EH (cell line): ENCODE results near the gene D2HGDH.
A peak's percentile ranks its signal among the peaks of the same experiment; 100 is the strongest.
"Not testable (repeated sequence)": the region's sequence is repeated elsewhere in the genome, so short reads cannot be mapped to it uniquely, and the experiment has no call there.

Experiments used
- DNase-seq: peaks from one replicate; pipeline ENCODE4 v3.0.0-alpha.2; 2015; ENCODE audit warnings: low read depth

The D2HGDH gene

DNA sequence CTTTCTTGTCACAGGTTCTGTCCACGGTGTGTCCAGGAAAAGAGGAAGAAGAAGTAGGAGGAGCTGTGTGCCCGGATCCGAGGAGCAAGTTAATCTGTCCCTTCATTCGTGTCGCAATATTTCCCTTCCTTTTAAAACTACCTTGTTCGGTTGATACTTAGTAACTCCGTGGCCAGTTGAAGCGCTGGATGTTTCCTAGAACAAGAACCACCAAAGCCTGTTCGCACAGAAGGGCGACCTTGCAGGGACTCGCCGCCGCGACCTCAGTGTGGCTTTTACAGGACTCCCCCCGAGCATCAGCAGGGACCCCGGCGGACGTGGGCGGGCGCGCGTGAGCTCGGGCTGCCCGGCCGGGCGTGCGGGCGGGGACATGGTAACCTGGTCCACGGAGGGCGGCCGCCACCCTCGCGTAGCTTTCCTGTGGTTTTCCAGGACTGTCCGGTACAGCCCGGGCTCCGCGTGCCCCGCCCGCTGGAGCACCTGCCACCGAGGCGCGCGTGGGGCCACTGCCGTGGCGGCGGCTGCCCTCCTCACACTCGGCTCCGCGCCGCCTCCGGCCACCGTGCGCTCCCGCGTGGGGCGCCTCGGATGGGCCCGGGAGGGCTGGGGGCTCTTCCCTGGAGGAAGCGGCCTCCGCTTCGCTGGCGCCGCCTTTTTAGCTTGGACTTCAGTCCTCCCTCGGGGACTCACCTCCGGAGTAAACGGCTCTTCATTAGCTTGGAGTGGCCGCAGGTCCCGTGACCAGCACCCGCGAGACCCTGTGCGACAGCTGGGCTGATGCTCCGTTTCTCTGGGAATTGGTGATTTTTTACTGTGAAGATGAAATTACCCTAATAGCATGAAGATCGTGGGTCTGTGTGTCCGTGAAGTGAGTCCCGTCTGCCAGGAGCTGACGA is 9.2 kb upstream of the D2HGDH start:
- DNase-seq = no peak

DNA sequence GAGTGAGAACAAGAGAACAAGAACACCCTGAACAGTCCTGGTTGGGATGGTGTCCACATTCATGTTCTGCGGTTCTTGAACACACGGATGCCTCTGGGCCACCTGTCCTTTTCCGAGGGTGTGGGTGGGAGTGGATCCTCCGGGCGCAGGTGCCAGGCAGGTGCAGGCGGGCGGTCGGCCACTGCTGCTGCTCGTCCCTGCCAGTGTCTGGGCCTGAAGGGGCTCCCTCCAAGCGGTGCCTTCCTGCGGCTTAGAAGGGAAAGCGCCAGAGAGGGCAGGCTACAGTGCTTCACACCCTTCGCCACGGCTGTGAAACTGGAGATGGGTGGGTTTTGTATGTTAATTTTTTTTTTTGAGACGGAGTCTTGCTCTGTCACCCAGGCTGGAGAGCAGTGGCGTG is 8.0 kb upstream of the D2HGDH start:
- DNase-seq = no peak

- no peak for DNase-seq
Observed at GRCh38 chr2:241728000-241728399, 6.4 kb upstream of the D2HGDH start.

DNA sequence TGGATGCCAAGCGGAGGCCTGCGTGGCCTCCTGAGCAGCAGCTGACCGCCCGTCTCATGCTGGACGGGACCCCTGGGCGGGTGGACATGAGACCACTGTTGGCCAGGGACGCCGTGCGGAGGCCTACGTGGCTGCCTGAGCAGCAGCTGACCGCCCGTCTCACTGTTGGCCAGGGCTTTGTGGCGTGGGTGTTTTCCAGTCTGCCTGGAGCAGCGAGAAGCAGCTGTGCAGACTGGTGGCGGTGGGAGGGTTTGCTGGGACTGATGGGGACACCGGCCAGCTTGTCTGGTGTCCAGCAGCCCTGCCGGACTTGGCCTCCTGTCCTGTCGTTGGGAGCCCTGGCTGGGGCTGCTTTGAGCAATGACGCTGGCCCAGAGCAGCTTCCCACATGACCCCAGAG is 5.8 kb upstream of the D2HGDH start:
- DNase-seq = no peak

- no peak for DNase-seq
Observed at GRCh38 chr2:241729868-241730267, 4.6 kb upstream of the D2HGDH start.

GRCh38 chr2:241730671-241731293 is 3.6 kb upstream of the D2HGDH start:
- DNase-seq = no peak

DNA sequence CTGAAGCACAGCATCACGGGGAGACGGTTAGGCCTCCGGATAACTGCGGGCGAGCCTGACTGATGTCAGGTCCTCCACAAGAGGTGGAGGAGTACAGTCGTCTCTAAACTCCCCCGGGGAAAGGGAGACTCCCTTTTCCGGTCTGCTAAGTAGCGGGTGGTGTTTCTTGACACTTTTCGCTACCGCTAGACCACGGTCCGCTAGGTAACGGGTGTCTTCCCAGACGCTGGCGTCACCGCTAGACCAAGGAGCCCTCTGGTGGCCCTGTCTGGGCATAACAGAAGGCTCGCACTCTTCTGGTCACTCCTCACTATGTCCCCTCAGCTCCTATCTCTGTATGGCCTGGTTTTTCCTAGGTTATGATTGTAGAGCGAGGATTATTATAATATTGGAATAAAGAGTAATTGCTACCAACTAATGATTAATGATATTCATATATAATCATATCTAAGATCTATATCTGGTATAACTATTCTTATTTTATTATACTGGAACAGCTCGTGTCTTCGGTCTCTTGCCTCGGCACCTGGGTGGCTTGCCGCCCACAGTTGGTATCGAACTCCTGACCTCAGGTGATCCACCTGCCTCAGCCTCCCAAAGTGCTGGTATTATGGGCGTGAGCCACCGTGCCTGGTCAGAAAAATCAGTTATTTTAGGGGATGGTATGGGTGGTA is 1.8 kb upstream of the D2HGDH start:
- DNase-seq = peak; percentile 48

DNA sequence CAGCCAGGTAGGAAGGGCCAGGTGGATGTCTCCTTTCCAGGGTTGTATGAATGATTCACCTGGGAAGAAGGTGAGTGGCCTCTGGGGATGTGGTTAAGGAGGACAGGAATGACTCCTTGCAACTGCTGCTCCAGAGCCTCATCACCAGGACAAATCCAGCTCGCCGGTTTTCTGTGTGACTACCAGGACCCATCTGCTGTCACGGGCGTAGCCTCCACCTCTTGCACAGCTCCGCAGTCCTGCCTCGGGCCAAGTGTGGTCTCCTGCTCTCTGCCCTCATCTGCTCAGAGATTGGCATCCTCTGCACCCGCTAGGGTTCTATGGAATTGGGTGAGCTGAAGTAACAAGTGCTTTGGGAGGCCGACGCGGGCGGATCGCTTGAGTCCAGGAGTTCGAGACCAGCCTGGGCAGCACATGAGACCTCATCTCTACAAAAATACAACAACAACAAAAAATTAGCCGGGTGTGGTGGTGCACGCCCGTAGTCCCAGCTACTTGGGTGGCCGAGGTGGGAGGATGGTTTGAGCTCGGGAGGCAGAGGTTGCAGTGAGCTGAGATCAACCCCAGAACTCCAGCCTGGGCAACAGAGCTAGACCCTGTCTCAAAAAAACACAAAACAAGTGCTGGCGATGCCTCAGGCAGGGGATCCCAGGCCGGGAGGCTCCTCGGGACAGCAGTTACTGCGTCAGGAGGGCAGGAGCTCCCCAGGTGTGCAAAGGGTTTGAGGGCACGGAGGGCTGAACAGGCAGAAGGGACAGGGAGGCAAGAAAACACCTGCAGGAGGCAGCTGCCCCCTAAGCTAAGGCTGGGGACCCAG is 831 bp upstream of the D2HGDH start:
- no peak for DNase-seq

DNA sequence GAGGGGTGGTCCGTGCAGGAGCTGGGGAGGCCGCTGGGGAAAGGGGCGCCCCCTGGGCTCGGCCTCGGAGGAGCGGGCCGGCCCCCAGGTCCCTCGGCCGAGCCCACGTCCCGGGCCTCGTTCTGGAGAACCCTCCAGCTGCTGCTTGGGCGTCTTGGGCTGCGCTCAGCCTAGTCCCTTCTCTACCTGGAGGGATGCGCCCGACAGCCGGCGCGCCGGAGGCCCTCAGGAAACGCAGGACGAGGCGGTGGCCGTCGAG is 293 bp upstream of the D2HGDH start:
- no peak for DNase-seq

DNA sequence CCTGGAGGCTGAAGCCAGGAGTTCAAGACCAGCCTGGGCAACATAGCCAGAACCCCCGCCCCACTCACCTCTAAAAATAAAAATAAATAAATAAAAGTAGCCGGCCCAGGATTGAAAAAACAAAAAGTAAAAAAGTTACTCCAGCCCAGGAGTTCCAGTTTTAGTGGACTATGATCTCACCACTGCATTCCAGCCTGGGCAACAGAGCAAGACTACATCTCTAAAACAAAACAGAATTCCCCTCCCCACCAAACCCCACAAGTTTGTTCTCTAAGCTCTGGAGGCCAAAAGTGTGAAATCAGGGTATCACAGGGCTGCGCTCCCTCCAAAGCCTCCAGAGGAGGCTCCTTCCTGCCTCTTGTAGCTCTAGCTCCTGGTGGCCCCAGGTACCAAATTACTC is 1.7 kb downstream of the D2HGDH start:
- peak; percentile 17 for DNase-seq

DNA sequence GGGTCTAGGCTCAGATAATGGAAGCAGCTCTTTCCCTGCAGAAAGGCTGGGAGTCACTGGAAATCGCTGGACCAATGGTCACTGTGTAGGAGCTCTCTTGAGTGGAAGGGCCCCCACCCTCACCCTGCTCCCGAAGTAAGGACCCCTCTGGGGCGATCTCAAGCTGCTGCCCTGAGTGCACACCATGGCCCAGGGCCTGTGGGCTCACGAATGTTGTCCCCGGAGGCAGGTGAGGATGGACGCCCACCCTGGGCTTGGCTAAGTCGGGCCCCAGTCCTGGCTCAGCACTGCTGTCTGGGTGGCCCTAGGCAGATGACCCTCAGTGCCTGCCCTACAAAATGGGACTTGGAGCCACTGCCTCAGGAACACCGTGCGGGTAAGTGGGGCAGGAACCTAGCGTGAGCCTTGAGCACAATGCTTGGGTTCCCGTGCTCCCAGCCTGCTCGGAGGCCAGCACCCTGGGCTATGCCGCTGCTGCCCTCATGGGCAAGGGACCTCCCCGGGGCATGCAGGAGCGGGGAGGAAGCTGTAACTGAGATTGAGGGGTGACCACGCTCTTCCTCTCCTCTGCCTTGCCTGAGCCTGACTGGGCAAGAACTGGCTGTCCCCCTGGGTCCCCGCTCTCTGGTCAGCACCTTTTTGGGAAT is 3.7 kb downstream of the D2HGDH start:
- DNase-seq = no peak

DNA sequence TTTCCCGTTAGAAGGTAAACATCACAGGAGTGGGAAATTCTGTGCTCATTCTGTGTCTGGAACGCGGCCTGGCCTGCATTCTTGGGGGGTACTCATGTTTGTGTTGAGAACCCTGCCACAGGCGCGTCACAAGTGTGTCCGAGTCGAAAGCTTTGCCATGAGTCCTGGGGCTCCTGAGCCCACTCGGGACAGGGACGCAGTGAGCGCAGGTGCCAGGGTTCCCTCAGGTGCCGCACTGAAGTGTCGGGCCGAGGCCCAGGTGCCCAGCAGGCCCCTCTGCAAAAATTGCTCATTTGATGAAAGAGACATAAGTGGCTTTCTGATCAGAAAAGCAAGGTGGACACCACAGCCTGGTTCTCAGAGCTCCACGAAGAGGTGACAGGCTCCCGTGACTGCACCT is 4.7 kb downstream of the D2HGDH start:
- no peak for DNase-seq

DNA sequence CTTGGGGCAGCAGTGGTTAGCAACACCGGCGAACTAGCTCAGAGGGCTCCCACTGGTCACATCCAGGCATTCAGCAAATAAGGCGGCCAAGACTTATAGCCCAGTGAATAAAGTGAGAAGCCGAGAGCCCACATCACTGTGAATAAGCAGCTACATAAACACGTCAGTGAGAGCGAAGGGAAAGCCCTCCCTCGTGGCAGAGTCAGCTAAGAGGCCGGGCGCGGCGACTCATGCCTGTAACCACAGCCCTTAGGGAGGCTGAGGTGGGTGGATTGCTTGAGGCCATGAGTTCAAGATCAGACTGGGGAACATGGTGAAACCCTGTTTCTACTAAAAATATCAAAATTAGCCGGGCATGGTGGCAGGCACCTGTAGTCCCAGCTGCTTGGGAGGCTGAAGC is 5.2 kb downstream of the D2HGDH start:
- DNase-seq = peak; percentile 63

GRCh38 chr2:241741016-241741415 is 6.6 kb downstream of the D2HGDH start:
- no peak for DNase-seq

DNA sequence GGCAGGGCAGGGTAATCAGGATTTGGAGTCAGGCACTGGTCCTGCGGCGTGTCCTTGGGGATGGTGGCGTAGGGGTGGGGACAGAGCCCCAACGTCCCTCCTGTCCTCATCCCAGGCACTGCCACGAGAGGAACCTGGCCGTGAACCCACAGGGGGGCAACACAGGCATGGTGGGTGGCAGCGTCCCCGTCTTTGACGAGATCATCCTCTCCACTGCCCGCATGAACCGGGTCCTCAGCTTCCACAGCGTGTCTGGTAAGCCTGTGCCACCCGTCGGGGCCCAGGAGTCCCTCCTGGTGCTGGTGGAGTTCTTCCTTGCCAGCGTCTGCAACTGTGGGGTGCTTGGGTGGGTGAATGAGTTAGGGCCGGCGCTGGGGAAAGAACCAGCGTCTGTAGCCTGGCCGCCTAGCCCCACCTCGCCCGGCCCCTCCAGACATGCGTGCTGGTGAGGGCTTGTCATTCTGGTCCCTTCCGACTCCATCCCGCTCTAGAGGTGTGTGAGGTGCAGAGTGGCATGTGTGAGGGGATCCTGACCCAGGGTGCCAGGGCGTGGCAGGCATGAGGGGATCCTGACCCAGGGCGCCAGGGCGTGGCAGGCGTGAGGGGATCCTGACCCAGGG is 8.0 kb downstream of the D2HGDH start:
- no peak for DNase-seq

GRCh38 chr2:241743008-241743407 is 8.6 kb downstream of the D2HGDH start:
- not testable (repeated sequence) for DNase-seq

GRCh38 chr2:241743620-241744019 is 9.2 kb downstream of the D2HGDH start:
- DNase-seq = no peak

DNA sequence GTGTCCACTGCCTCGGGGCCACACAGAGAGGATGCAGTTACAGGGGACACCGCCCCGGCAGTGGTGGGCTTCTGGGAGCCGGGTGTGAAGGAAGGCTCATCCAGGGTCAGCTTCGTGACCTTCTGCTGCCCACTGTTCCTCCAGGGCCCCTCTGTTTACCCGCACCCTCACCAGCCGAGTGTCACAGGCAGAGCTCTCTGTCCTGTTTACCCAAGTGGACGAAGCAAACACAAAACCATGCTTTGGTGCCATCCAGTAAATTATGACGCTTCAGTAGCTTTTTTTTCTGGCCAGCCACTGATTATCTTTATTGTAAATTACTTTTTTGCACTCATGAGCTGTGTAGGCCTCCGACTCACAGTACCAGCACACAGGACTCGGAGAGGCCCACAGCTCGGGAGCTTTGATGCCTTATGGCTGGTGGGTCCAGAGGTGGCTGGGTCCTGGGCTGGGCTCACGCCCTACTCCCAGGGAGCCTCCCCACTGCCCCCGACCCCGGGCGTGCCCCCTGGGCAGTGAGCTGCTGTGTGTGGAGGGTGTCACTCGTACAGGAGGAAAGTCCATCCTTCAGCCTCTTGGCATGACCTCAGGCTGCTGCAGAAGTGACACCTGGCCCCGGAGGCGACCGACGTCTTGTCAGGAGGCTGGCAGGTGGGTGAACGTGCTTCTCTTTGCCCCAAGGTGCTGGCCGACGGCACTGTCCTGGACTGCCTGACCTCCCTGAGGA is 9.8 kb downstream of the D2HGDH start:
- no peak for DNase-seq

GRCh38 chr2:241745276-241745675 is 10.8 kb downstream of the D2HGDH start:
- DNase-seq = no peak

DNA sequence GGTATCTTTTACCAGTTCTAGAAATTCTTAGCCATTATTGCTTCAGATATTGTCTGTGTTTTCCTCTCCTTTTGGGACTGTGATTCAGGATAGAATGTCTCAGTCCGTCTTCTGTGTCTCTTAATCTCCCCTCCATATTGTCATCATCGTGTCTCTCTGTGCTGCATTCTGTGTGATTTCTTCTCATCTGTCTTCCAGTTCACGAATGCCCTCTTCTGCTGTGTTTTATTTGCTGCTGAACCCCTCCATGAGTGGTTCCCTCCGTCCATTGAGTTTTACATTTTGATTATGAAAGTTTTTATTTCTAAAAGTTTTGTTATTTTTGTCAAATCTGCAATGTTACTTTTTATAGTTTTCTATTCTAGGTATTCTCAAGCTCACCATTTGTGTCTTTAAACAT is 11.7 kb downstream of the D2HGDH start:
- DNase-seq = no peak
